HepG2 (cell line): Measurements from ENCODE around the gene ZFAND2B. TPM values are rescaled to one million over a fixed set of nuclear protein-coding genes. Genes with fewer than 3 reads are reported as not detected.

ENCODE experiments used
- EED ChIP-seq: sonication (generic); formaldehyde crosslinking; IDR thresholded peaks from 2 replicates; pipeline ENCODE4 v1.5.0; 2020; ENCODE audit warnings: mild to moderate bottlenecking, missing genetic modification reagents
- FLYWCH1 ChIP-seq: sonication (generic); formaldehyde crosslinking; IDR thresholded peaks from 2 replicates; pipeline ENCODE4 v1.8.1; 2023; ENCODE audit warnings: mild to moderate bottlenecking, missing genetic modification reagents
- GTF2F1 ChIP-seq: fragments of 150-350 bp; IDR thresholded peaks from 2 replicates; pipeline ENCODE4 v1.6.1; 2014; ENCODE audit warnings: low read length
- HNF4G ChIP-seq, 2 experiments: sonication (generic) in 1 of 2; formaldehyde crosslinking in 1 of 2; IDR thresholded peaks; 2 replicates each; pipeline versions ENCODE4 v1.4.0 to v1.6.1; 2011 to 2020; ENCODE audit warnings: borderline replicate concordance in 2 of 2, low read depth in 2 of 2, mild to moderate bottlenecking in 2 of 2, low read length in 1 of 2, missing genetic modification reagents in 1 of 2, moderate library complexity in 1 of 2
- PRPF4 ChIP-seq: fragments of 200-400 bp; formaldehyde crosslinking; IDR thresholded peaks from 2 replicates; pipeline ENCODE4 v1.6.1; 2016; ENCODE audit warnings: low read length, low read depth; ENCODE audit not compliant: poor library complexity, severe bottlenecking
- RFXAP ChIP-seq: sonication (generic); formaldehyde crosslinking; IDR thresholded peaks from 2 replicates; pipeline ENCODE4 v1.4.0; 2020; ENCODE audit warnings: missing genetic modification reagents, borderline replicate concordance
- SIN3B ChIP-seq: fragments of 150-350 bp; IDR thresholded peaks from 2 replicates; pipeline ENCODE4 v1.6.1; 2014; ENCODE audit warnings: low read length
- ZC3H4 ChIP-seq: sonication (generic); formaldehyde crosslinking; IDR thresholded peaks from 2 replicates; pipeline ENCODE4 v1.4.0; 2020; ENCODE audit warnings: missing genetic modification reagents, borderline replicate concordance
- ZFP90 ChIP-seq: sonication (generic); formaldehyde crosslinking; IDR thresholded peaks from 2 replicates; pipeline ENCODE4 v1.8.0; 2022; ENCODE audit warnings: missing genetic modification reagents, mild to moderate bottlenecking, inconsistent platforms, borderline replicate concordance
- ZFX ChIP-seq: sonication (generic); formaldehyde crosslinking; IDR thresholded peaks from 2 replicates; pipeline ENCODE4 v1.4.0; 2020; ENCODE audit warnings: mild to moderate bottlenecking, low read depth, missing genetic modification reagents, moderate library complexity
- ZNF136 ChIP-seq: sonication (generic); formaldehyde crosslinking; IDR thresholded peaks from 2 replicates; pipeline ENCODE4 v1.8.1; 2022; ENCODE audit warnings: low read depth, mild to moderate bottlenecking, moderate library complexity, missing genetic modification reagents
- ZNF33A ChIP-seq: sonication (generic); formaldehyde crosslinking; IDR thresholded peaks from 2 replicates; pipeline ENCODE4 v1.5.1; 2020; ENCODE audit warnings: missing genetic modification reagents, mild to moderate bottlenecking, moderate library complexity, borderline replicate concordance
- ZNF383 ChIP-seq: sonication (generic); formaldehyde crosslinking; IDR thresholded peaks from 2 replicates; pipeline ENCODE4 v1.4.0; 2020; ENCODE audit warnings: missing genetic modification reagents, mild to moderate bottlenecking, borderline replicate concordance
- ZNF547 ChIP-seq: sonication (generic); formaldehyde crosslinking; IDR thresholded peaks from 2 replicates; pipeline ENCODE4 v1.5.1; 2020; ENCODE audit warnings: mild to moderate bottlenecking, missing genetic modification reagents
- ZNF839 ChIP-seq: sonication (generic); formaldehyde crosslinking; IDR thresholded peaks from 2 replicates; pipeline ENCODE4 v1.4.0; 2020; ENCODE audit warnings: missing genetic modification reagents, mild to moderate bottlenecking, borderline replicate concordance
- polyA plus RNA-seq, 8 experiments: library from polyadenylated mRNA; depleted of rRNA in 3 of 8; stranded (reverse) in 7 of 8; unstranded in 1 of 8; fragments of >200 nt; fragmentation: Illumina TruSeq in 4 of 8; extraction: Trizol in 4 of 8; gene quantifications; 2 replicates each; pipeline versions ENCODE4 v1.2.1 to v1.2.3, GENCODE V29; 2011 to 2016; ENCODE audit warnings: low read depth in 4 of 8, missing spikeins in 1 of 8, mixed read lengths in 1 of 8; ENCODE audit not compliant: insufficient read depth in 1 of 8
- total RNA-seq, 5 experiments: library from RNA; depleted of rRNA; stranded (reverse); fragments of >200 nt; fragmentation: Illumina TruSeq; extraction: Trizol; gene quantifications; 2 replicates each; pipeline ENCODE4 v1.2.3, GENCODE V29; 2016; ENCODE audit warnings: low read depth in 1 of 5
- TF ChIP-seq, protein P1 (sequence below): sonication (generic); formaldehyde crosslinking; IDR thresholded peaks from 2 replicates; pipeline ENCODE4 v1.4.0; 2020; ENCODE audit warnings: missing genetic modification reagents, mild to moderate bottlenecking, borderline replicate concordance
- TF ChIP-seq, protein P2 (sequence below): sonication (generic); formaldehyde crosslinking; IDR thresholded peaks from 2 replicates; pipeline ENCODE4 v1.8.0; 2022; ENCODE audit warnings: mild to moderate bottlenecking, missing genetic modification reagents, moderate library complexity
- TF ChIP-seq, protein P3 (sequence below): sonication (generic); formaldehyde crosslinking; conservative IDR thresholded peaks from 2 replicates; pipeline ENCODE4 v1.4.0; 2020; ENCODE audit warnings: mild to moderate bottlenecking, missing genetic modification reagents, moderate library complexity
- TF ChIP-seq, protein P4 (sequence below): sonication (generic); formaldehyde crosslinking; IDR thresholded peaks from 2 replicates; pipeline ENCODE4 v1.4.0; 2020; ENCODE audit warnings: low read depth, missing genetic modification reagents

Gene ZFAND2B
- total and polyA plus RNA-seq, 2 of the 13 experiments (the other 11 are each of a cell fraction or from before 2014, with no cell fraction given): 53.3 to 115 TPM

DNA sequence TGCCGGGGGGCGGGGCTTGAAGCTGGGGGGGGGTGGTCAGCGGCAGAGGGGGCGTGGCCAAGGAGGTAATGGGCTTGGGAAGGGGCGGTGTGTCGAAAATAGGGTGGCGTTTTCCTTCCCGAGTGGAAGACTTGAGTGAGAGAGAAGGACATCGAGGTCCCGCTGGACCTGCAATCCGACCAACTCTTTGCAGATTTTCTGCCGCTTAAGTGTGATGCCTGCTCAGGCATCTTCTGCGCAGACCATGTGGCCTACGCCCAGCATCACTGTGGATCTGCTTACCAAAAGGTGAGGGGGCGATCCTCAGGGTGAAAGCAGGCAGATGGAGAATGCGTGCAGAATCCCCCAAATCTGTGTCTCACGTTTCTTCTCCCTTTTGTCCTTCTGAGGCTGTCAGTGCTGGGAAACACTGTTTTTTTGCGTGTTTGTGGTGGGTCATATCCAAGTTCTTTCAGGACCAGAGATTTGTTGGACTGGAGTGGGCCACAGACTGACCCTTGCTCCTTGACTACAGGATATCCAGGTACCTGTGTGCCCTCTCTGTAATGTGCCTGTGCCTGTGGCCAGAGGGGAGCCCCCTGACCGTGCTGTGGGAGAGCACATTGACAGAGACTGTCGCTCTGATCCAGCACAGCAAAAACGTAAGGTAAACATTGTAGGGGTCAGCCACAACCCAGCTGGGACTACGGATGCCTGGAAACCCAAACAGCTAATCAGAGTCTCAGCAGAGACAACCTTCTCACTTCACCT lies 727 bp downstream of the ZFAND2B start (continued):
- TF ChIP-seq, protein P1, sequence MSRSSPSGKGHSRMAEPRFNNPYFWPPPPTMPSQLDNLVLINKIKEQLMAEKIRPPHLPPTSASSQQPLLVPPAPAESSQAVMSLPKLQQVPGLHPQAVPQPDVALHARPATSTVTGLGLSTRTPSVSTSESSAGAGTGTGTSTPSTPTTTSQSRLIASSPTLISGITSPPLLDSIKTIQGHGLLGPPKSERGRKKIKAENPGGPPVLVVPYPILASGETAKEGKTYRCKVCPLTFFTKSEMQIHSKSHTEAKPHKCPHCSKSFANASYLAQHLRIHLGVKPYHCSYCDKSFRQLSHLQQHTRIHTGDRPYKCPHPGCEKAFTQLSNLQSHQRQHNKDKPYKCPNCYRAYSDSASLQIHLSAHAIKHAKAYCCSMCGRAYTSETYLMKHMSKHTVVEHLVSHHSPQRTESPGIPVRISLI (CRISPR knock-in tag): no peak; the same call in 1 of the 2 replicates
- TF ChIP-seq, protein P2, sequence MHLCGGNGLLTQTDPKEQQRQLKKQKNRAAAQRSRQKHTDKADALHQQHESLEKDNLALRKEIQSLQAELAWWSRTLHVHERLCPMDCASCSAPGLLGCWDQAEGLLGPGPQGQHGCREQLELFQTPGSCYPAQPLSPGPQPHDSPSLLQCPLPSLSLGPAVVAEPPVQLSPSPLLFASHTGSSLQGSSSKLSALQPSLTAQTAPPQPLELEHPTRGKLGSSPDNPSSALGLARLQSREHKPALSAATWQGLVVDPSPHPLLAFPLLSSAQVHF (CRISPR knock-in tag): no peak
- TF ChIP-seq ZFX (CRISPR knock-in tag) (no peak; the same call in 1 of the 2 replicates), PRPF4 (no peak), SIN3B (no peak), ZC3H4 (CRISPR knock-in tag) (no peak; the same call in 1 of the 2 replicates), ZNF547 (CRISPR knock-in tag) (no peak), ZNF136 (peak; percentile 71; the same call in 1 of the 2 replicates), FLYWCH1 (CRISPR knock-in tag) (no peak), EED (peak; percentile 13; the same call in 1 of the 2 replicates), ZNF383 (CRISPR knock-in tag) (no peak), GTF2F1 (no peak), RFXAP (CRISPR knock-in tag) (no peak), HNF4G (IDR thresholded peaks at IDR 0.05; ENCODE audit: borderline replicate concordance, low read depth, low read length) (no peak; the same call in 1 of the 2 replicates), HNF4G (CRISPR knock-in tag; IDR thresholded peaks at IDR 0.05; ENCODE audit: borderline replicate concordance, low read depth) (no peak), ZFP90 (CRISPR knock-in tag) (no peak), ZNF839 (CRISPR knock-in tag) (0 out of 2 replicates have a peak, but pooled peaks have one; percentile 7), ZNF33A (CRISPR knock-in tag) (no peak)
- TF ChIP-seq, protein P3, sequence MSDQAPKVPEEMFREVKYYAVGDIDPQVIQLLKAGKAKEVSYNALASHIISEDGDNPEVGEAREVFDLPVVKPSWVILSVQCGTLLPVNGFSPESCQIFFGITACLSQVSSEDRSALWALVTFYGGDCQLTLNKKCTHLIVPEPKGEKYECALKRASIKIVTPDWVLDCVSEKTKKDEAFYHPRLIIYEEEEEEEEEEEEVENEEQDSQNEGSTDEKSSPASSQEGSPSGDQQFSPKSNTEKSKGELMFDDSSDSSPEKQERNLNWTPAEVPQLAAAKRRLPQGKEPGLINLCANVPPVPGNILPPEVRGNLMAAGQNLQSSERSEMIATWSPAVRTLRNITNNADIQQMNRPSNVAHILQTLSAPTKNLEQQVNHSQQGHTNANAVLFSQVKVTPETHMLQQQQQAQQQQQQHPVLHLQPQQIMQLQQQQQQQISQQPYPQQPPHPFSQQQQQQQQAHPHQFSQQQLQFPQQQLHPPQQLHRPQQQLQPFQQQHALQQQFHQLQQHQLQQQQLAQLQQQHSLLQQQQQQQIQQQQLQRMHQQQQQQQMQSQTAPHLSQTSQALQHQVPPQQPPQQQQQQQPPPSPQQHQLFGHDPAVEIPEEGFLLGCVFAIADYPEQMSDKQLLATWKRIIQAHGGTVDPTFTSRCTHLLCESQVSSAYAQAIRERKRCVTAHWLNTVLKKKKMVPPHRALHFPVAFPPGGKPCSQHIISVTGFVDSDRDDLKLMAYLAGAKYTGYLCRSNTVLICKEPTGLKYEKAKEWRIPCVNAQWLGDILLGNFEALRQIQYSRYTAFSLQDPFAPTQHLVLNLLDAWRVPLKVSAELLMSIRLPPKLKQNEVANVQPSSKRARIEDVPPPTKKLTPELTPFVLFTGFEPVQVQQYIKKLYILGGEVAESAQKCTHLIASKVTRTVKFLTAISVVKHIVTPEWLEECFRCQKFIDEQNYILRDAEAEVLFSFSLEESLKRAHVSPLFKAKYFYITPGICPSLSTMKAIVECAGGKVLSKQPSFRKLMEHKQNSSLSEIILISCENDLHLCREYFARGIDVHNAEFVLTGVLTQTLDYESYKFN (CRISPR knock-in tag): no peak
- TF ChIP-seq, protein P4, sequence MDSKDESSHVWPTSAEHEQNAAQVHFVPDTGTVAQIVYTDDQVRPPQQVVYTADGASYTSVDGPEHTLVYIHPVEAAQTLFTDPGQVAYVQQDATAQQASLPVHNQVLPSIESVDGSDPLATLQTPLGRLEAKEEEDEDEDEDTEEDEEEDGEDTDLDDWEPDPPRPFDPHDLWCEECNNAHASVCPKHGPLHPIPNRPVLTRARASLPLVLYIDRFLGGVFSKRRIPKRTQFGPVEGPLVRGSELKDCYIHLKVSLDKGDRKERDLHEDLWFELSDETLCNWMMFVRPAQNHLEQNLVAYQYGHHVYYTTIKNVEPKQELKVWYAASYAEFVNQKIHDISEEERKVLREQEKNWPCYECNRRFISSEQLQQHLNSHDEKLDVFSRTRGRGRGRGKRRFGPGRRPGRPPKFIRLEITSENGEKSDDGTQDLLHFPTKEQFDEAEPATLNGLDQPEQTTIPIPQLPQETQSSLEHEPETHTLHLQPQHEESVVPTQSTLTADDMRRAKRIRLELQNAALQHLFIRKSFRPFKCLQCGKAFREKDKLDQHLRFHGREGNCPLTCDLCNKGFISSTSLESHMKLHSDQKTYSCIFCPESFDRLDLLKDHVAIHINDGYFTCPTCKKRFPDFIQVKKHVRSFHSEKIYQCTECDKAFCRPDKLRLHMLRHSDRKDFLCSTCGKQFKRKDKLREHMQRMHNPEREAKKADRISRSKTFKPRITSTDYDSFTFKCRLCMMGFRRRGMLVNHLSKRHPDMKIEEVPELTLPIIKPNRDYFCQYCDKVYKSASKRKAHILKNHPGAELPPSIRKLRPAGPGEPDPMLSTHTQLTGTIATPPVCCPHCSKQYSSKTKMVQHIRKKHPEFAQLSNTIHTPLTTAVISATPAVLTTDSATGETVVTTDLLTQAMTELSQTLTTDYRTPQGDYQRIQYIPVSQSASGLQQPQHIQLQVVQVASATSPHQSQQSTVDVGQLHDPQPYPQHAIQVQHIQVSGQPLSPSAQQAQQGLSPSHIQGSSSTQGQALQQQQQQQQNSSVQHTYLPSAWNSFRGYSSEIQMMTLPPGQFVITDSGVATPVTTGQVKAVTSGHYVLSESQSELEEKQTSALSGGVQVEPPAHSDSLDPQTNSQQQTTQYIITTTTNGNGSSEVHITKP (CRISPR knock-in tag): no peak
